ENCODE results near the gene PIEZO1.

PIEZO1 gene

GRCh38 chr16:88796278-88796677 lies 11.3 kb upstream of the PIEZO1 start:
- no peak overlapping the region for H3K4me3 Mint-ChIP-seq
- no peaks in the 10 kb centered on the region for H3K9me3 Mint-ChIP-seq
- no peak for TF ChIP-seq CTCF (IDR thresholded peaks at IDR 0.05)
- H3K27me3 Mint-ChIP-seq (ENCODE audit: low read depth, poor library complexity): peaks cover 17% of the 10 kb centered on the region
- DNase-seq: no peak
- no peak overlapping the region for H3K27ac Mint-ChIP-seq
- no peaks in the 10 kb centered on the region for H3K36me3 Mint-ChIP-seq (ENCODE audit: low read depth)
- peaks cover 14% of the 10 kb centered on the region for H3K4me1 Mint-ChIP-seq

- Mint-ChIP-seq H3K9me3 (no peaks in the 10 kb centered on the region), H3K4me3 (no peak overlapping the region), H3K27me3 (ENCODE audit: low read depth, poor library complexity) (peaks cover 31% of the 10 kb centered on the region), H3K4me1 (peaks cover 24% of the 10 kb centered on the region), H3K27ac (no peak overlapping the region), H3K36me3 (ENCODE audit: low read depth) (no peaks in the 10 kb centered on the region)
- DNase-seq: peak; percentile 8
- TF ChIP-seq CTCF (IDR thresholded peaks at IDR 0.05): no peak
Observed at GRCh38 chr16:88793251-88793954, 8.4 kb upstream of the PIEZO1 start.

- Mint-ChIP-seq H3K27me3 (ENCODE audit: low read depth, poor library complexity) (peaks cover 37% of the 10 kb centered on the region), H3K4me3 (no peak overlapping the region), H3K27ac (no peak overlapping the region), H3K36me3 (ENCODE audit: low read depth) (no peaks in the 10 kb centered on the region), H3K9me3 (no peaks in the 10 kb centered on the region), H3K4me1 (peaks cover 24% of the 10 kb centered on the region)
- no peak for TF ChIP-seq CTCF (IDR thresholded peaks at IDR 0.05)
- DNase-seq: no peak
Observed at GRCh38 chr16:88792668-88793250, 7.7 kb upstream of the PIEZO1 start.

DNA sequence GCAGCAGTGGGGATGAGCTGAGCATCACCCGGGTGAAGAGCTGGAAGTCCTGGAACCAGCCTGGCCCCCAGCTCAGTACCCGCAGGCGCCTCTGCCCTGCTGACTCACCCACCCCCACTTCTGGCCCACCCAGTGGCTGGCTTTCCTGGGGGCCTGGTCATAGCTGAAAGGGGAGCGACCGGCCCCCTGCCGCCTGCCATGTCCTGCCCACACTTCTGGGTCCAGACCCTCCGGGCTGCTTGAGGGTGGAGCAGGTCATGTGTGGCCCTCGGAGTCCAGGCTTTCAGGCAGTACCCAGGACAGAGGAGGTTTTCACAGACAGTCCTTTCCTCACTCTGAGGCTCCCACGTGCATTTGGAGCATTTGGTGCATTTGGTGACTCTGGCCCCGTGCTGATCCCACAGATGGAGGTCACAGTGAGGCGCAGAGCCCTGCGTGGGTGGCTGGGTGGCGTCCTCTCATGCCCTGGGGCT lies 7.1 kb upstream of the PIEZO1 start:
- Mint-ChIP-seq H3K4me3 (no peak overlapping the region), H3K4me1 (peaks cover 24% of the 10 kb centered on the region), H3K27me3 (ENCODE audit: low read depth, poor library complexity) (peaks cover 41% of the 10 kb centered on the region), H3K9me3 (no peaks in the 10 kb centered on the region), H3K36me3 (ENCODE audit: low read depth) (no peaks in the 10 kb centered on the region), H3K27ac (no peak overlapping the region)
- no peak for TF ChIP-seq CTCF (IDR thresholded peaks at IDR 0.05)
- DNase-seq: peak; percentile 2

- no peaks in the 10 kb centered on the region for H3K36me3 Mint-ChIP-seq (ENCODE audit: low read depth)
- DNase-seq: peak; percentile 34
- no peak for TF ChIP-seq CTCF (IDR thresholded peaks at IDR 0.05)
- peaks cover 53% of the 10 kb centered on the region for H3K27me3 Mint-ChIP-seq (ENCODE audit: low read depth, poor library complexity)
- no peaks in the 10 kb centered on the region for H3K9me3 Mint-ChIP-seq
- H3K4me3 Mint-ChIP-seq: no peak overlapping the region
- H3K27ac Mint-ChIP-seq: no peak overlapping the region
- H3K4me1 Mint-ChIP-seq: peaks cover 24% of the 10 kb centered on the region
Observed at GRCh38 chr16:88790312-88791211, 5.5 kb upstream of the PIEZO1 start.
